ENCODE data around the gene DSC2.

DNA sequence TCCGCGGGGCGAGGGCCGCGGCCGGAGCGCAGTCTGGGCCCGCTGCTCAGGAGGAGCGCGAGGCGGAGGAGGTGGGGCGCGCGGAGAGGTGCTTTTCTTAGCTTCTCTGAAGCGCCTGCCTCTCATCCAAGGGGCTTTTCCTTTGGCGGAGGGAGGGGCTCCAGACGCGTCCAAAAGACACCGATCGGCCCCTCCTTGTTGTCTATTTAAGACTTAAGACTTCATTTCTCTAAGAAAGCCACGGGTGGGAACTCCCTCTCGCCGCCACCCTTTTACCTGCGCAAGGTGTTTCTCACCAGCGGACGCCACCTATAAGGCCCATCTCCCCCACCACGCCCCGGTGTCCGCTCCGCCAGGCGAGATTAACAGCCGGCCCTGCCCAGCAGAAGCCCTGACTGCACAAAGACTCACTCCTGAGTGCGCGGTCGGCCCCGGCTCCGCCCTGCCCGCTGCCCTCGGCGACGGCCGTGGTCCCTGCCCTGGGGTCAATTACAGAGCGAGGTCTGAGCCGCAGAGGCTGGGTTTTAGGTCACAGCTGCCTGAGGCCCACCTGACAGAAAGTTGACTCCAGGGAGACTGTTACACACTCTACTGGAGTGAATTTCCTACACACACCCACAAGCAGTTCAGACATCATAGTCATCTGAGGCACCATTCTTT is at the start of gene DSC2:
- TF ChIP-seq, protein P1, sequence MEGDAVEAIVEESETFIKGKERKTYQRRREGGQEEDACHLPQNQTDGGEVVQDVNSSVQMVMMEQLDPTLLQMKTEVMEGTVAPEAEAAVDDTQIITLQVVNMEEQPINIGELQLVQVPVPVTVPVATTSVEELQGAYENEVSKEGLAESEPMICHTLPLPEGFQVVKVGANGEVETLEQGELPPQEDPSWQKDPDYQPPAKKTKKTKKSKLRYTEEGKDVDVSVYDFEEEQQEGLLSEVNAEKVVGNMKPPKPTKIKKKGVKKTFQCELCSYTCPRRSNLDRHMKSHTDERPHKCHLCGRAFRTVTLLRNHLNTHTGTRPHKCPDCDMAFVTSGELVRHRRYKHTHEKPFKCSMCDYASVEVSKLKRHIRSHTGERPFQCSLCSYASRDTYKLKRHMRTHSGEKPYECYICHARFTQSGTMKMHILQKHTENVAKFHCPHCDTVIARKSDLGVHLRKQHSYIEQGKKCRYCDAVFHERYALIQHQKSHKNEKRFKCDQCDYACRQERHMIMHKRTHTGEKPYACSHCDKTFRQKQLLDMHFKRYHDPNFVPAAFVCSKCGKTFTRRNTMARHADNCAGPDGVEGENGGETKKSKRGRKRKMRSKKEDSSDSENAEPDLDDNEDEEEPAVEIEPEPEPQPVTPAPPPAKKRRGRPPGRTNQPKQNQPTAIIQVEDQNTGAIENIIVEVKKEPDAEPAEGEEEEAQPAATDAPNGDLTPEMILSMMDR (IDR thresholded peaks at IDR 0.05) = no peak
- TF ChIP-seq POLR2A (IDR thresholded peaks at IDR 0.05) = no peak
